Neural cell (in vitro differentiated cells): Measurements from ENCODE around the gene SSBP1. TPM values are rescaled to one million over a fixed set of nuclear protein-coding genes. Genes with fewer than 3 reads are reported as not detected.
A peak's percentile ranks its signal among the peaks of the same experiment; 100 is the strongest.
"Not testable (repeated sequence)": the region's sequence is repeated elsewhere in the genome, so short reads cannot be mapped to it uniquely, and the experiment has no call there.

Experiments used
- H2AFZ ChIP-seq: fragments of 200-600, 300-800 bp; sonication (generic), shearing (Covaris generic); 2 replicates; pipeline ENCODE4 v1.6.0; 2014; ENCODE audit warnings: low read depth, mild to moderate bottlenecking, antibody characterized with exemption, low read length, moderate library complexity
- H3F3A ChIP-seq: fragments of 200-600 bp; shearing (Covaris generic); 2 replicates; pipeline ENCODE4 v1.6.1; 2016; ENCODE audit warnings: mild to moderate bottlenecking, moderate library complexity, mixed read lengths, antibody characterized with exemption, low read length; ENCODE audit not compliant: insufficient read depth, poor library complexity, severe bottlenecking
- H3K27ac ChIP-seq: fragments of 200-600, 300-800 bp; sonication (generic), shearing (Covaris generic); 2 replicates; pipeline ENCODE4 v1.5.1; 2014; ENCODE audit warnings: mild to moderate bottlenecking, low read length, moderate library complexity
- H3K27me3 ChIP-seq: fragments of 300-800, 200-600 bp; sonication (generic), shearing (Covaris generic); 2 replicates; pipeline ENCODE4 v1.6.0; 2014; ENCODE audit warnings: mild to moderate bottlenecking, low read depth, low read length, moderate library complexity; ENCODE audit not compliant: insufficient read depth
- H3K36me3 ChIP-seq: fragments of 300-800, 200-600 bp; sonication (generic), shearing (Covaris generic); 2 replicates; pipeline ENCODE4 v1.5.1; 2014; ENCODE audit warnings: mild to moderate bottlenecking, antibody characterized with exemption, low read length, moderate library complexity; ENCODE audit not compliant: insufficient read depth
- H3K4me2 ChIP-seq: fragments of 300-800, 200-600 bp; sonication (generic), shearing (Covaris generic); 2 replicates; pipeline ENCODE4 v1.6.0; 2014; ENCODE audit warnings: mild to moderate bottlenecking, low read length
- H3K4me3 ChIP-seq: fragments of 300-800, 200-600 bp; sonication (generic), shearing (Covaris generic); 2 replicates; pipeline ENCODE4 v1.5.1; 2014; ENCODE audit warnings: mild to moderate bottlenecking, low read length, moderate library complexity
- H3K79me2 ChIP-seq: fragments of 200-600 bp; shearing (Covaris generic); replicated peaks from 2 replicates; pipeline ENCODE4 v1.6.0; 2014; ENCODE audit warnings: mild to moderate bottlenecking, low read length, moderate library complexity; ENCODE audit not compliant: insufficient read depth
- H3K9ac ChIP-seq: fragments of 300-800, 200-600 bp; sonication (generic), shearing (Covaris generic); 2 replicates; pipeline ENCODE4 v1.6.1; 2016; ENCODE audit warnings: mild to moderate bottlenecking, low read length, mixed read lengths
- H3K9me2 ChIP-seq: fragments of 200-600 bp; shearing (Covaris generic); 2 replicates; pipeline ENCODE4 v1.6.1; 2016; ENCODE audit warnings: mild to moderate bottlenecking, low read length, mixed read lengths; ENCODE audit not compliant: insufficient read depth
- H3K9me3 ChIP-seq: fragments of 200-600, 300-800 bp; sonication (generic), shearing (Covaris generic); 2 replicates; pipeline ENCODE4 v1.6.1; 2016; ENCODE audit warnings: mild to moderate bottlenecking, mixed run types, low read length, moderate library complexity, mixed read lengths
- H4K20me1 ChIP-seq: fragments of 200-600 bp; shearing (Covaris generic); 2 replicates; pipeline ENCODE4 v1.6.1; 2016; ENCODE audit warnings: mild to moderate bottlenecking, mixed run types; ENCODE audit not compliant: insufficient read depth
- CTCF ChIP-seq: fragments of 450-650 bp; IDR thresholded peaks from 2 replicates; pipeline ENCODE4 v1.5.1; 2014; ENCODE audit warnings: antibody characterized with exemption, mild to moderate bottlenecking, moderate library complexity; ENCODE audit not compliant: poor library complexity, severe bottlenecking
- EP300 ChIP-seq: fragments of 450-650 bp; conservative IDR thresholded peaks from 2 replicates; pipeline ENCODE4 v1.6.1; 2014; ENCODE audit warnings: antibody characterized with exemption, mild to moderate bottlenecking, moderate library complexity; ENCODE audit not compliant: poor library complexity, severe bottlenecking
- EZH2 ChIP-seq: fragments of 200-600, 300-800 bp; shearing (Covaris generic), sonication (generic); IDR thresholded peaks from 2 replicates; pipeline ENCODE4 v1.6.1; 2014; ENCODE audit warnings: antibody characterized with exemption, low read length, borderline replicate concordance, mild to moderate bottlenecking; ENCODE audit not compliant: insufficient read depth, poor library complexity, severe bottlenecking
- MXI1 ChIP-seq: fragments of 450-650 bp; conservative IDR thresholded peaks from 2 replicates; pipeline ENCODE4 v1.6.1; 2014; ENCODE audit warnings: antibody characterized with exemption, mild to moderate bottlenecking; ENCODE audit not compliant: poor library complexity, severe bottlenecking
- POLR2AphosphoS5 ChIP-seq: IDR thresholded peaks from 2 replicates; pipeline ENCODE4 v1.6.1; 2012
- RAD21 ChIP-seq: fragments of 450-650 bp; conservative IDR thresholded peaks from 2 replicates; pipeline ENCODE4 v1.6.1; 2014; ENCODE audit warnings: antibody characterized with exemption, mild to moderate bottlenecking, moderate library complexity
- REST ChIP-seq: IDR thresholded peaks from 2 replicates; pipeline ENCODE4 v1.6.1; 2012; ENCODE audit warnings: borderline replicate concordance
- SMC3 ChIP-seq: fragments of 450-650 bp; conservative IDR thresholded peaks from 2 replicates; pipeline ENCODE4 v1.6.1; 2014; ENCODE audit warnings: antibody characterized with exemption, mild to moderate bottlenecking, moderate library complexity; ENCODE audit not compliant: poor library complexity
- TAF1 ChIP-seq: IDR thresholded peaks from 2 replicates; pipeline ENCODE4 v1.6.1; 2012; ENCODE audit warnings: low read depth
- polyA plus RNA-seq: library from polyadenylated mRNA; depleted of rRNA; stranded (reverse); fragments of >200 nt; gene quantifications from 2 replicates; pipeline ENCODE4 v1.2.3, GENCODE V29; 2014

Gene SSBP1
- polyA plus RNA-seq, 1 donor from 2014 or later = 296 TPM

GRCh38 chr7:141754939-141755338 is 16.8 kb downstream of the SSBP1 start:
- no peak overlapping the region for H3K4me3 ChIP-seq
- H4K20me1 ChIP-seq = no peaks in the 10 kb centered on the region
- no peaks in the 10 kb centered on the region for H3K27me3 ChIP-seq
- H3F3A ChIP-seq = no peaks in the 10 kb centered on the region
- peaks cover 8% of the 10 kb centered on the region for H3K36me3 ChIP-seq
- no peak overlapping the region for H3K27ac ChIP-seq
- no peaks in the 10 kb centered on the region for H3K9me2 ChIP-seq
- no peak overlapping the region for H2AFZ ChIP-seq
- no peaks in the 10 kb centered on the region for H3K9me3 ChIP-seq
- no peaks in the 10 kb centered on the region for H3K79me2 ChIP-seq
- no peak overlapping the region for H3K4me2 ChIP-seq
- H3K9ac ChIP-seq = no peak overlapping the region
- peak; percentile 39 for TF ChIP-seq CTCF
- no peak for TF ChIP-seq TAF1
- TF ChIP-seq MXI1 = no peak

GRCh38 chr7:141763797-141764196 is 25.6 kb downstream of the SSBP1 start, which contains the start of gene TAS2R3:
Gene TAS2R3, plus strand, starts transcription at chr7:141764097. Its CDS starts 62 bp downstream, at chr7:141764159.
- Histone ChIP-seq H3K4me3 (no peak within 1 kb of the TSS), H3K4me2 (no peak within 1 kb of the TSS), H3K9me3 (no peaks in the 10 kb centered on the region), H3K36me3 (no peaks in the 10 kb centered on the region), H3K9ac (no peak within 1 kb of the TSS), H3K27me3 (no peaks in the 10 kb centered on the region), H3K79me2 (no peaks in the 10 kb centered on the region), H3K9me2 (no peaks in the 10 kb centered on the region), H3F3A (no peaks in the 10 kb centered on the region), H4K20me1 (no peaks in the 10 kb centered on the region), H2AFZ (no peak within 1 kb of the TSS), H3K27ac (no peak within 1 kb of the TSS)
- TF ChIP-seq MXI1 (no peak), REST (no peak), POLR2AphosphoS5 (no peak), EP300 (no peak), TAF1 (no peak), CTCF (no peak), EZH2 (no peak), SMC3 (no peak), RAD21 (no peak)

GRCh38 chr7:141770083-141770583 is 32.0 kb downstream of the SSBP1 start:
- H3K36me3 ChIP-seq, H3K27ac ChIP-seq, H3K4me3 ChIP-seq, H3K9me2 ChIP-seq, H3F3A ChIP-seq, H3K9me3 ChIP-seq, H2AFZ ChIP-seq, H3K4me2 ChIP-seq, H4K20me1 ChIP-seq, H3K79me2 ChIP-seq, H3K27me3 ChIP-seq, H3K9ac ChIP-seq: not testable (repeated sequence)
